Osteocyte (in vitro differentiated cells): Measurements from ENCODE around the gene ESR1. TPM values are rescaled to one million over a fixed set of nuclear protein-coding genes. Genes with fewer than 3 reads are reported as not detected.
A peak's percentile ranks its signal among the peaks of the same experiment; 100 is the strongest.

Source experiments
- DNase-seq: peaks from one replicate; pipeline ENCODE4 v3.0.0; 2021; ENCODE audit warnings: mixed read lengths; ENCODE audit not compliant: unreplicated experiment; ENCODE audit errors: extremely low spot score
- H3K27ac Mint-ChIP-seq: one replicate; pipeline ENCODE4 v1.8.0; 2021; ENCODE audit warnings: mild to moderate bottlenecking, mixed read lengths; ENCODE audit not compliant: unreplicated experiment
- H3K27me3 Mint-ChIP-seq: one replicate; pipeline ENCODE4 v1.8.0; 2021; ENCODE audit warnings: mixed read lengths; ENCODE audit not compliant: unreplicated experiment
- H3K36me3 Mint-ChIP-seq: one replicate; pipeline ENCODE4 v1.8.0; 2021; ENCODE audit warnings: mixed read lengths; ENCODE audit not compliant: unreplicated experiment
- H3K4me1 Mint-ChIP-seq: one replicate; pipeline ENCODE4 v1.8.0; 2021; ENCODE audit warnings: mixed read lengths; ENCODE audit not compliant: unreplicated experiment
- H3K4me3 Mint-ChIP-seq: one replicate; pipeline ENCODE4 v1.8.0; 2021; ENCODE audit warnings: mild to moderate bottlenecking, moderate library complexity, mixed read lengths; ENCODE audit not compliant: unreplicated experiment
- H3K9me3 Mint-ChIP-seq: one replicate; pipeline ENCODE4 v1.8.0; 2021; ENCODE audit warnings: mixed read lengths; ENCODE audit not compliant: unreplicated experiment
- CTCF ChIP-seq: fragments of 200-600 bp; sonication (generic); IDR thresholded peaks from 2 replicates; pipeline ENCODE4 v1.5.0; 2021; ENCODE audit warnings: antibody characterized with exemption, mild to moderate bottlenecking, moderate library complexity
- total RNA-seq: library from RNA; stranded (reverse); gene quantifications from 2 replicates; pipeline ENCODE4 v1.2.1, GENCODE V29; 2021

Gene ESR1
- total RNA-seq, 1 donor from 2014 or later: not detected

GRCh38 chr6:152143359-152143758 lies 335.9 kb downstream of the ESR1 start:
- TF ChIP-seq CTCF: no peak
- H3K27ac Mint-ChIP-seq: no peak overlapping the region
- H3K9me3 Mint-ChIP-seq: no peaks in the 10 kb centered on the region
- no peaks in the 10 kb centered on the region for H3K27me3 Mint-ChIP-seq
- H3K36me3 Mint-ChIP-seq: peaks cover 53% of the 10 kb centered on the region
- H3K4me3 Mint-ChIP-seq: no peak overlapping the region
- H3K4me1 Mint-ChIP-seq: peaks cover 15% of the 10 kb centered on the region
- no peak for DNase-seq

- H3K27me3 Mint-ChIP-seq: no peaks in the 10 kb centered on the region
- no peak overlapping the region for H3K4me3 Mint-ChIP-seq
- H3K4me1 Mint-ChIP-seq: peaks cover 32% of the 10 kb centered on the region
- DNase-seq: no peak
- H3K9me3 Mint-ChIP-seq: no peaks in the 10 kb centered on the region
- no peak for TF ChIP-seq CTCF
- peak overlapping the region; percentile 43 for H3K27ac Mint-ChIP-seq
- H3K36me3 Mint-ChIP-seq: peaks cover 43% of the 10 kb centered on the region
Observed at GRCh38 chr6:152146385-152146784, 338.9 kb downstream of the ESR1 start.

GRCh38 chr6:152147269-152147668 lies 339.8 kb downstream of the ESR1 start:
- no peaks in the 10 kb centered on the region for H3K27me3 Mint-ChIP-seq
- TF ChIP-seq CTCF: no peak
- peaks cover 48% of the 10 kb centered on the region for H3K36me3 Mint-ChIP-seq
- DNase-seq: no peak
- no peak overlapping the region for H3K4me3 Mint-ChIP-seq
- H3K27ac Mint-ChIP-seq: peak overlapping the region; percentile 42
- peaks cover 32% of the 10 kb centered on the region for H3K4me1 Mint-ChIP-seq
- no peaks in the 10 kb centered on the region for H3K9me3 Mint-ChIP-seq

- H3K27ac Mint-ChIP-seq: no peak overlapping the region
- peaks cover 32% of the 10 kb centered on the region for H3K4me1 Mint-ChIP-seq
- no peak for DNase-seq
Observed at GRCh38 chr6:152148412-152148811, 340.9 kb downstream of the ESR1 start.

GRCh38 chr6:152150196-152150595 lies 342.7 kb downstream of the ESR1 start:
- Mint-ChIP-seq H3K4me3 (no peak overlapping the region), H3K27ac (peak overlapping the region; percentile 54), H3K9me3 (no peaks in the 10 kb centered on the region), H3K27me3 (no peaks in the 10 kb centered on the region), H3K4me1 (peaks cover 32% of the 10 kb centered on the region), H3K36me3 (peaks cover 41% of the 10 kb centered on the region)
- no peak for TF ChIP-seq CTCF
- DNase-seq: no peak

More at GRCh38 chr6:152148412-152148811, 340.9 kb downstream of the ESR1 start:
- no peaks in the 10 kb centered on the region for H3K9me3 Mint-ChIP-seq
- H3K27me3 Mint-ChIP-seq: no peaks in the 10 kb centered on the region
- TF ChIP-seq CTCF: no peak
- H3K36me3 Mint-ChIP-seq: peaks cover 46% of the 10 kb centered on the region
- no peak overlapping the region for H3K4me3 Mint-ChIP-seq
